Cardiac fibroblast (primary cell): ENCODE measurements around the gene ZC3HAV1.

ENCODE experiments used
- DNase-seq, 2 donors: peaks; one replicate each; pipeline versions ENCODE4 v3.0.0 to v3.0.0-alpha.2; 2010; ENCODE audit warnings: low read depth in 2 of 2
- H3K4me3 ChIP-seq, 2 donors: replicated peaks in 1 of 2; 1 replicate in 1 of 2; 2 replicates in 1 of 2; pipeline ENCODE4 v1.5.1; 2011; ENCODE audit warnings: low read depth in 2 of 2, low read length in 2 of 2, mild to moderate bottlenecking in 2 of 2, moderate library complexity in 1 of 2
- CTCF ChIP-seq: IDR thresholded peaks from one replicate; pipeline ENCODE4 v1.5.1; 2011; ENCODE audit warnings: low read depth, mild to moderate bottlenecking, low read length, inconsistent platforms

The ZC3HAV1 gene

GRCh38 chr7:139068544-139069399, 40.7 kb downstream of the ZC3HAV1 start:
- H3K4me3 ChIP-seq, result no peak overlapping the region
- DNase-seq, result no peak
- TF ChIP-seq CTCF, result no peak

- no peak for TF ChIP-seq CTCF
- no peak overlapping the region for H3K4me3 ChIP-seq
- no peak for DNase-seq
Observed at GRCh38 chr7:139066315-139066714, 43.2 kb downstream of the ZC3HAV1 start.

GRCh38 chr7:139065323-139065722, 44.2 kb downstream of the ZC3HAV1 start:
- no peak for DNase-seq
- TF ChIP-seq CTCF, result no peak
- no peak overlapping the region for H3K4me3 ChIP-seq

GRCh38 chr7:139061416-139061815, 48.1 kb downstream of the ZC3HAV1 start:
- DNase-seq, result no peak
- TF ChIP-seq CTCF, result no peak
- no peak overlapping the region for H3K4me3 ChIP-seq

- DNase-seq, result no peak
- no peak overlapping the region for H3K4me3 ChIP-seq
- no peak for TF ChIP-seq CTCF
Observed at GRCh38 chr7:139060695-139061237, 48.8 kb downstream of the ZC3HAV1 start.

GRCh38 chr7:139059905-139060304, 49.6 kb downstream of the ZC3HAV1 start:
- no peak for TF ChIP-seq CTCF
- no peak overlapping the region for H3K4me3 ChIP-seq

More at GRCh38 chr7:139059905-139060304, 49.6 kb downstream of the ZC3HAV1 start:
- no peak for DNase-seq
